HG03565 (cell line): ENCODE results near the gene INTS7.
A peak's percentile ranks its signal among the peaks of the same experiment; 100 is the strongest.

Experiments used
- ATAC-seq: cut with Tn5 transposase; IDR thresholded peaks from one replicate; pipeline ENCODE4 v1.9.1; 2021; ENCODE audit warnings: mild to moderate bottlenecking, moderate library complexity; ENCODE audit not compliant: unreplicated experiment

INTS7 gene, protein sequence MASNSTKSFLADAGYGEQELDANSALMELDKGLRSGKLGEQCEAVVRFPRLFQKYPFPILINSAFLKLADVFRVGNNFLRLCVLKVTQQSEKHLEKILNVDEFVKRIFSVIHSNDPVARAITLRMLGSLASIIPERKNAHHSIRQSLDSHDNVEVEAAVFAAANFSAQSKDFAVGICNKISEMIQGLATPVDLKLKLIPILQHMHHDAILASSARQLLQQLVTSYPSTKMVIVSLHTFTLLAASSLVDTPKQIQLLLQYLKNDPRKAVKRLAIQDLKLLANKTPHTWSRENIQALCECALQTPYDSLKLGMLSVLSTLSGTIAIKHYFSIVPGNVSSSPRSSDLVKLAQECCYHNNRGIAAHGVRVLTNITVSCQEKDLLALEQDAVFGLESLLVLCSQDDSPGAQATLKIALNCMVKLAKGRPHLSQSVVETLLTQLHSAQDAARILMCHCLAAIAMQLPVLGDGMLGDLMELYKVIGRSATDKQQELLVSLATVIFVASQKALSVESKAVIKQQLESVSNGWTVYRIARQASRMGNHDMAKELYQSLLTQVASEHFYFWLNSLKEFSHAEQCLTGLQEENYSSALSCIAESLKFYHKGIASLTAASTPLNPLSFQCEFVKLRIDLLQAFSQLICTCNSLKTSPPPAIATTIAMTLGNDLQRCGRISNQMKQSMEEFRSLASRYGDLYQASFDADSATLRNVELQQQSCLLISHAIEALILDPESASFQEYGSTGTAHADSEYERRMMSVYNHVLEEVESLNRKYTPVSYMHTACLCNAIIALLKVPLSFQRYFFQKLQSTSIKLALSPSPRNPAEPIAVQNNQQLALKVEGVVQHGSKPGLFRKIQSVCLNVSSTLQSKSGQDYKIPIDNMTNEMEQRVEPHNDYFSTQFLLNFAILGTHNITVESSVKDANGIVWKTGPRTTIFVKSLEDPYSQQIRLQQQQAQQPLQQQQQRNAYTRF

DNA sequence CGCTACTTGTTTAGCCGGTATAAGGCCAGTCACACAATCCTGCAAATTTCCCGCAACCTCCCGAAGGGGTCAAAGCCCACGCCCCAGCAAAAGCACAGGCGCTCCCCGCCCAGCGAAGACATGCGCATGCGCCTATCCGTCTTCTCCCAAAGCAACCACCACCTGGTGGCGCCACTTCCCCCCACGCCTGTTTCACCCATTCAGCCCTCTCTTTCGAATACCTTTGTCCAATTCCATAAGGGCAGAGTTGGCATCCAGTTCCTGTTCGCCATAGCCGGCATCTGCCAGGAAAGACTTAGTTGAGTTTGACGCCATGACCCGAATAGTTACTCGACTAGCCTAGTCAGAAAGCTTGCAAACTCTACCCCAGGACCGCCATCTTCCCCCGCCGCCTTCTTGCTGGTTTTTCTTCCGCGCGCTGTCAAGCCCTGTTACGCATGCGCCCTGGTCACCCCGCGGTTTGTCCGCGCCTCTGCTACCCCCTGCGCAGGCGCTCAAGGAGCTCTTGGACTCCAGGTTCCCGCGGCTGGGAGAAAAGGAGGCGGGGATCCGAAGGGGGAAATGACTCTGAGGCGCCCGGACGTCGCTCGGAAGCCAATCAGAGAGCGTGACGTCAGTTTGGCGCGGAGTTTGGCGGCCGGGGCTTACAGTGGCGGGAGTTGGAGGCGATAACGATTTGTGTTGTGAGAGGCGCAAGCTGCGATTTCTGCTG is at the start of gene INTS7, which contains the start of gene DTL:
Gene INTS7, minus strand, starts transcription at position 435 of the 712 bp plus-strand sequence. Its CDS starts 120 bp downstream, at position 315.
Gene DTL, plus strand, starts transcription at position 626 of the 712 bp plus-strand sequence. CDS start 143 bp downstream, outside the sequence.
- peak; percentile 57 for ATAC-seq

GRCh38 chr1:212082765-212083406 is 47.5 kb upstream of the INTS7 start:
- no peak for ATAC-seq

GRCh38 chr1:212078826-212079225 is 43.5 kb upstream of the INTS7 start:
- no peak for ATAC-seq

GRCh38 chr1:212077028-212077427 is 41.7 kb upstream of the INTS7 start:
- no peak for ATAC-seq

- no peak for ATAC-seq
These were observed 39.5 kb upstream of the INTS7 start for GRCh38 chr1:212074856-212075255.

DNA sequence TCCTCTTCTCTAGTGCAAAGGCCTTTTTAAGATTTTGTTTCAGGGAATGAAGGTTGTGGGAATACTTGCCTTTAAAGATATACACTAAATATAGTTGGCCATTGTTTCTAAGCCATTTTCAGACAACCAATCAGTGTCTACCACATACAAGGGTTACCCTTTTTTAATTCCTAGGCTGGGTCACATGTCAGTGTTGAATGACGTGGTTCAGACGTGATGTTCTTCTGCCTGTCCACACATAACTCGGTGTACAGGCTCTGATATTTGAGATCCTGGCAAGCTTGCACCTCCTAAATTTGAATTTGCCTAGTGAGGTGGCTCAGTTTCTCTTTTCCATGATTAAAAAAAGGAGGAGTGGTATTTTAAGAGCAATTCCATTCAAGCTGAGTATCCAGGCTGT is 39.0 kb upstream of the INTS7 start:
- ATAC-seq = no peak

DNA sequence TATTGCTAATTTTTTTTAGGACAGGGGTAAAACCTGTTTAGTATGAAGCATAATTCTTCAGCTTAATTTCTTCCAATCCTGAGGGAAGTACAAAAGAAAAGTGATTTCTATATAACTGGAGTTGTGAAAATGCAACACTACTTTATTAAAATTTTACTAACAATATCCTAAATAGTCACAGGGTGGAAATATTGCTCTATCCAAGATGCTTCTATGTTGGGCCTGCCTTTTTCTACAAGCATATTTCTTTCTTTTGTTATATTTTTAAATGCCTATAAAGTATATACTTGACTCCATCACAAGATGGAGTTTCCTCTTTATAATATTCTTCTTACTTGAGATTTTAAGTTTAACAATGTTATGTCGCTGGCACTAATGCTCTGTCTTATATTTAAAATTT is 38.1 kb upstream of the INTS7 start:
- ATAC-seq = no peak

DNA sequence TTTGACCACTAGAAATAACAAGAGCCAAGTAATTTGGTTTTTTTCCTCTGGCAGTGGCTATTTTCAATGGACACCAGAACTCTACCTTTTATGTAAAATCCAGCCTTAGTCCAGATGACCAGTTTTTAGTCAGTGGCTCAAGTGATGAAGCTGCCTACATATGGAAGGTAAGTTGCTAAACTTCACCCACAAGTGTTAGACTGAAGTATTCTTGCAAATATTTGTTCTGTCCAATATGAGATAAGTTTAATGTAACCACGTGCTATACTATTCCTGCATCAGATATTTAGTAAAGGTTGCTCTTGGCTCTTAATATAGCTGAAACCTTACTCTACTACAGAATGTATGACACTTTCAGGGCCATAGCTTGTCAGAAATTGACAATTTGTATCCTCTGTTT is 36.7 kb upstream of the INTS7 start:
- ATAC-seq = no peak

- peak; percentile 46 for ATAC-seq
These were observed 35.5 kb upstream of the INTS7 start for GRCh38 chr1:212070720-212071302.

- no peak for ATAC-seq
These were observed 32.4 kb upstream of the INTS7 start for GRCh38 chr1:212067787-212068186.

DNA sequence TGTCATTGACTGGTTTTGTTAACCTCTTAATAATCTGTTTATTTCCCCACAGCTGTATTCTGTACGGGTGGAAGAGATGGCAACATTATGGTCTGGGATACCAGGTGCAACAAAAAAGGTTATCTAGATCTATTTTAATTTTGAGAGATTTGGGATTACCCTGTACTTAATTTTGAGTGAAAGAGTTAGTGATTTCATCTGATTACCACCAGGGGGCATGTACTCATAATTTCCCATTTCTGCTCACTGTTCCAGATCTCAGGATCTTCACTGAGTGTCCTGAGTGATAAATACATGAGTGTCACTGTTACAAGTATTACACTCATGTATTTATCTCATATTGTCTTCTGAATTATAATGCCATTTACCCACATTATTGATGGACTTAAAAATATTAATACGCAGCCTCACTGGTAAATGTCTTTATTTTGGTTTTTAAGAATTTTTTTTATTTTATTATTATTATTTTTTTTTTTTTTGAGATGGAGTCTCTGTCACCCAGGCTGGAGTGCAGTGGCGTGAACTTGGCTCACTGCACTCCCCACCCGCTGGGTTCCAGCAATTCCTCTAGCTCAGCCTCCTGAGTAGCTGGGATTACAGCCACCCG is 27.6 kb upstream of the INTS7 start:
- ATAC-seq = no peak

- no peak for ATAC-seq
These were observed 25.5 kb upstream of the INTS7 start for GRCh38 chr1:212060632-212061472.

DNA sequence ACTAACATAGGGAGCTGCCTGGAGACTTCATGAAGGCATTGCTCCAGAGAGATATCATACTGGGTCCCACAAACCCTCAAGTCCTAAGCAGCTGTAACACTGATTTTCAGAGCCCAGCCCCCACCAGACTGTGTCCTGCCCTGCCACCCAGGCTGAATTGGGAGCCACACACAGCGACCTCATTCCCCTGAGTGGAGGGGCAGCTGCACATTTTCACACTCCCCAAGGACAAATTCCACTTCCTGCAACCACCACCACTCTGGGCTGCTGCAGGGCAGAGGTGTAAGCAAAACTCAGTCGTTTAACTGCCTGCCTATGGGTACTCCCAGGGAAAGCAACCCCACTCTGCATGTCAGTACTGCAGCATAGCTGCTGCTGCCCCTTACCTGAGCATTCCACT is 20.0 kb upstream of the INTS7 start:
- ATAC-seq = no peak

- no peak for ATAC-seq
These were observed 18.6 kb upstream of the INTS7 start for GRCh38 chr1:212053993-212054392.

- ATAC-seq = no peak
These were observed 10.6 kb upstream of the INTS7 start for GRCh38 chr1:212045981-212046380.

GRCh38 chr1:212044851-212045250 is 9.5 kb upstream of the INTS7 start:
- no peak for ATAC-seq

GRCh38 chr1:212042436-212042835 is 7.1 kb upstream of the INTS7 start:
- no peak for ATAC-seq

DNA sequence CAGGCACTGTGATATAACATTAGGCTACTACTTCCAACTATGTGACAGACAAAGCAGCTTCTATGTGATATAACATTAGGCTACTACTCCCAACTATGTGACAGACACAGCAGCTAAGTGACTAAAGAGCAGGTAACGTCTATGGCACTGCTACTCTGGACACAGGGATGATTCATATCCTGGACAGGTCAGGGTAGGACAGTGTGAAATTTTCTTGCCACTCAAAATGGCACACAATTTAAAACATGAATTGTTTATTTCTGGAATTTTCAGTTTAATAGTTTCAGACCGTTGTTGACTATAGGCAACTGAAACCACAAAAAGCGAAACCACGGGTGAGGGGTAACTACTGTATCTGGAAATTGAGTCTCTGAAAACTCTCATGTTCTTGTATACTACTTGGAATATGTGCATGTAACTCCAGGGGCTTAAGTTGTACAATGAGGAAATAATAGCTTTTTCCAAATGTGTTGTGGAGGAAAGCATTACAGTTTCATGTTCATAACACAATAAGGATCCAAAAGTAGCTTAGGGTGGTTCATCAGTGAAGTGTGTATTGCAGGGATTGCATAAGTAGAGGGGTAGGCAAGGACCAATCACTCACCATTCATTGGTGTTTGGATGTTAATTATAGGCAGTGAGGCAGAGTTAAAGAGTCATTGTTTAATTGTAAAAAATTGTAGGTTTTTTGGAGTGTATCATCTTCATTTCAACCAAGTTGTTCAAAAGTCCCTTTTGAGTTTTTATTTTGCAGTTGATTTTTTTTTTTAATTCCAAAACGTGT is 5.5 kb upstream of the INTS7 start:
- no peak for ATAC-seq
